COLO668 (cell line): ENCODE measurements around the gene B4GALT5.
"Not testable (repeated sequence)": the region's sequence is repeated elsewhere in the genome, so short reads cannot be mapped to it uniquely, and the experiment has no call there.

ENCODE experiments used
- DNase-seq: peaks from one replicate; lab custom pipeline; 2025; ENCODE audit not compliant: unreplicated experiment; lab: John Stamatoyannopoulos, UW

The B4GALT5 gene

GRCh38 chr20:49681850-49682216, 31.8 kb downstream of the B4GALT5 start:
- DNase-seq: no peak

DNA sequence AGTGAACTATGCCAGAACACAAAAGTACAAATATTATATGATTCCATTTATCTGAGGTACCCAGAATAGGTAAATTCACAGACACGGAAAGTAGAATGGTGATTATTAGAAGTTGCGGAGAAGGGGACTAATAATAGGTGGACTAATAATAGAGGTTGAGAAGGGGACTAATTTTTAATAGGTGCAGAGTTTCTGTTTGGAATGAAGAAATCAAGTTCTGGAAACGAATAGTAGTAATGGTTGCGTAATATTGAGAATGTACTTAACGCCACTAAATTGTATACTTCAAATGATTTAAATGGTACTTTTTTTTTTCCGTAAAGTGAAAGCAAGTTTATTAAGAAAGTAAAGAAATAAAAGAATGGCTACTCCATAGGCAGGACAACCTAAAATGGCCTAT, 33.2 kb downstream of the B4GALT5 start:
- no peak for DNase-seq

DNA sequence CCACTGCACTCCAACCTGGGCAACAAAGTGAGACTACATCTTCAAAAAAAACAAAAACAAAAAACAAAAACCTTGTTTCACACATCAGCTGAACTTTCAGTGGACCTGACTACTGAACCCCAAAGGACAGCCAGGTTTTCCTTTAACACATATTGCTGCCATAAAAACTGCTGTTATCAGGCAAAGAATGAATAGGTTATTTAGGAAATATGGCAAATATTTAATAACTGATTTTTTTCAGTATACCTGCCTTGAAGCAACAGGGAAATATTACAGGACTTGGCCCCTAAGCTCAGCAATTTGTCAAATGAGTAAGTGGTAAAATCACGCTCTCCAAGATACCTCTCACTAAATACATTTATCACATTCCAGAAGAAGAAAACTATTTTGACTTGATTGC, 34.0 kb downstream of the B4GALT5 start:
- DNase-seq: no peak

- no peak for DNase-seq
Observed at GRCh38 chr20:49677777-49678758, 35.6 kb downstream of the B4GALT5 start.

DNA sequence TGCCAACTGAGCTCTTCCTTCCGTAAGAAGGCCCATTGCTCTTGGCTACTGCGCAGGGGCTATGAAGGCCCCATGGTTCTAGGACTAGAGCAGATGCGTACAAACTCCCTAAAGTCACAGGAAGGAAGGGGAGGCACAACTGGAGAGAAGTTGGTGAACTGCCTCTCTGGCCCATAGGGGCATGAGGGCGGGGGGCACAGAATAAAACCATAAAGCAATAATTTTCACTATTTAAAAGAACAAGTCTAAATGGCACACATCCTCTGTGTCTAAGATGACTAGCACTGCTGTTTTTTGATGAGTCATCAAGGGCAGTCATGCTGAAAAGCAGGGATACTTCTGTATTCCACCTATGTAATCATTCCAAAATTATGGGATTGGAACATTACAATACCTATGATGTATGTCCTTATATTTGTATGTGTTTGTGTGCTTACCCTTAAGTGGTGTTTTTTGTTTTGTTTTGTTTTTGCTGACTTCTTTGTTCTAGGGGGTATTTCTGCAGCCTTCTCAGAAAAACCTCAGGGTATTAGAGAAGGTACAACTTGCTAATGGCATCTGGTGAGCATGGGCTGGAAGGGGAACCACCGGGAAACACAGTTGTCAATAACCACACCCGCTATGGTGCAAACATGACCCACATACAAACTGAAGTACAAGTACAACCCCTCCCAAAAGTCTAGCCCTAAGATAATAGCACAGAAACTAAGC, 36.9 kb downstream of the B4GALT5 start:
- DNase-seq: peak; percentile 30

GRCh38 chr20:49675368-49676151, 38.1 kb downstream of the B4GALT5 start:
- DNase-seq: no peak

DNA sequence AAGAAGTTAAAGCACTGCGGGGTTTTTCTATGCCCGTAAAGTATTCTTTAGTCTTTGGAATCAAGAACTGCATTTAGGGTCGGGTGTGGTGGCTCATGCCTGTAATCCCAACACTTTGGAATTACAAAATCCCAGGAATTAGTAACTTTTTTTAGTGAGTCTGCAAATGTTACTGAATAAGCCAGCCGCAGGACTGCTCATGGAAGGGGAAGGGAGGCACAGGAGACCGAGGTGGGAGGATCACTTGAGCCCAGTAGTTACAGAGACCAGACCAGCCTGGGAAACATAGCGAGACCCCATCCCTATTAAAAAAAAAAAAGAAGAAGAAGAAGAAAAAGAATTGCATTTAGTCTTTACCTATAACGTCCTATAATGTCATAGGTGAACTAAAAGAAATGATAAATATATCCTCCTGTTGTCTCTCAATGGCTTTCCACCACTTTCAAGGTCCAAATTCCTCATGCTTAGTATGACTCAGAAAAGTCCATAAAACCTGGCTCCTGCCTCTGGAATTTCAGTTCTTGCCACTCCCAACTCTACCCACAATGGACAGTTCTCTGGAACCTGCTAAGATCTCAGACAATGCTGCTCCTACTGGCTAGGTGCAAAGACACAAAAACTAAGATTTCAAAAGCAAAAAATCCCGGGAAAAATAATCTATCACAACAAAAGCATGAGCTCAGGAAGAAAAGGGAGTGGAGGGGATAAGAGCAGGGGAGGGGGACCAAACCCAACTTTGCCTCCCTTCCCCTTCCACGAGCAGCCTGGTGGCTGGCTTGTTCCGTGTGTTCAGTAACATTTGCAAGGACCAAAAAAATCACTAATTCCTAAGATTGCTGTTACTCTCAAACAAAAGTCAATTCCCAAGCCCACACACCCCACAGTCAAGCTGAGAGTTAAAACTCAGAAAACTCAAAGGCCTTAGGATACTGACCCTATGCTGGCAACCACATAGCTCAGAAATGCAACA, 39.0 kb downstream of the B4GALT5 start:
- DNase-seq: no peak

DNA sequence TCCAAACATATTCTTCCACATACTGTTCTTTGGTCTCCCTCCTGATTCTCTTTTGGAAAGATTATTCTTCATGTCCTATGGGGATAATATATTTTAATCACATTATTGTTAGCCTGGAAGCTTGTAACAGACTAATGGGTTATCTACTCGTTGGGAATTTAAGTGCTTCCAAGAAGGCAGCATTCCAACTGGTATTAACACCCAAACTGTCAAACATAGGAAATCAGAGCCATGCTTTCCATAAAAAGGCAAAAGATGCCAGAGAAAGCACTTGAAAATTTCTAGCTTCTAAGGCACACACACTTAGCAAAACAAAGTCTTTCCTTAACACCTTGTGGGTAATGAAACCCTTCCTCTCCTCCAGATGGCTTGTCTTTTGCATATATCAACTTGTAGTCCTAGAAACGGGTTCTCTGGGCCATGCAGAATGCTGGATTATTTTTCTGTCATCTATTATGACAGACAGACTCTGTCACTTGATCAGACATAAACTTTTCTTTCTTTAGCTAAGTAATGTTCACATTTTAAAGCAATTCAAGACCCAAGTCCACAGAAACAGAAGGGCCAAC, 41.5 kb downstream of the B4GALT5 start:
- no peak for DNase-seq

GRCh38 chr20:49671433-49671832, 42.2 kb downstream of the B4GALT5 start:
- no peak for DNase-seq

DNA sequence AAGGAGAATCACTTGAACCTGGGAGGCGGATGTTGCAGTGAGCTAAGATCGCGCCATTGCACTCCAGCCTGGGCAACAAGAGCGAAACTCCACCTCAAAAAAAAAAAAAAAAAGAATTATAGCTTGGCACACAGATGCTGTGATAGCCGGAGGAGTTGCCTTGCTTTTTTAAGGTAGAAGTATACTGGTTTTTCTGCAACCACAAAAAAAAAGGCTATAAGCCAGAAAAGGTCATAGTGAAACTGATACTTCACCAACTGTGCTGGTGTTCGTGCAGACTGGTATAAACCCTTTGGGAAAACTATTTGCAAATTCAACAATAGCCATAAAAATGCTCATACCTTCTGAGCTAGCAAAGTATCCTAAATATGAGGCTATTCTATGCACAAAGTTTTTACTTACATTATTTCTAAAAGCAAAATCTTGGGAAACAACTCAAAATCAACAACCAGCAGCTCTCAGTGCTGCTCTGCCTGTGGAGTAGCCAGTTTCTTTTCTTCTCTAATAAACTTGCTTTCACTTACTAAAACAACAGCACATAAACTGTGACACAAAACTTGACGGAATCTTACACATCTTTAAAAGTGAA, 44.0 kb downstream of the B4GALT5 start:
- no peak for DNase-seq

GRCh38 chr20:49668878-49669195, 44.8 kb downstream of the B4GALT5 start:
- not testable (repeated sequence) for DNase-seq

DNA sequence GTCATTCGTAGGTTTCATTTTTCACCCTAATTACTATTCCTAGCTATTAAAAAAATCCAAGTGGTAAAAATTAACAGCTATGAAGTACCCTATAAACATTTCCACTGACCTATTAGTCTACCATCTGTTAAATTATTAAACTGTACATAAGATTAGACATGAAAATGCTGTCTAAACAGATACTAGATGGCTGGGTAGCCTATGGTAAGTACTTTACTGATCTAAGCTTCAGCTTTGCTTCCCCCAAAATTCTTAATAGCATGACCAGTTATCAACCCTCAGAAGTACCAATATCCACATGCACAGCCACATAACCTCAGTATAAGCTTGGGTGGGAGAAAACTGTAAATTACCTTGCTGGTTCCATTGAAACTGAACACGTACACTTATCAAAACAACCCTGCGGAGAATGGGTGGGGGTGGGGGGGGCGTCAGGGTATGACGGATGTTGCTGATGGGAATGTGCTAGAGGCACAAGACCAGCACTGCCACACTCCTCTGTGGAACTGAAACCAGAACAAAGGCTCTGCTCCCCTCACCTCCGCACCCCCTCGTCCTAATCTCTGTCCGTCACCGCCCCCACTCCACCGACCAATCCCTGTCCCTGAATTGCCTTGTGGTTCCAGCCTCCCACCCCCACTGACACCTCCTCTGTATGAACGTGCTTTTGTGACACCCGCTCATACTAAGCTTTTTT, 45.3 kb downstream of the B4GALT5 start:
- DNase-seq: no peak

- DNase-seq: no peak
Observed at GRCh38 chr20:49666911-49667310, 46.8 kb downstream of the B4GALT5 start.

DNA sequence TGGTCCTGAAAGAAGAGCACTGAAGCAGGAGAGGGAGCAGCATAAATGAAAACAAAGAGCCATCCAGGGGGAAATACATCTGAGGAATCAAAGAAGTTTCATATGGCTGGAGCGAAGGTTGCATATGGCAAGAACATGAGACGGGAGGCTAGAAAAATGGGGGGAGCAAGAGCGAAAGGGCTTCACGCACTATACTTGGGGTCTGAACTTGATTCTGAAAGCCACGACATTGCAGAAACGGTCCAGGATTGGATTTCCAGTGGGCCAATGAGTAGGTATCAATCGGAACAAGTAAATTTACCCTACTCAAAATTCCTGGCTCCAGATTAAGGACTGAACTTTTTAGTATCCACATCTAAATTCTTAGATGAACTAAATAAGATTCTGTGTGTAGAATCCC, 47.9 kb downstream of the B4GALT5 start:
- DNase-seq: no peak

GRCh38 chr20:49664612-49665313, 48.9 kb downstream of the B4GALT5 start:
- no peak for DNase-seq

DNA sequence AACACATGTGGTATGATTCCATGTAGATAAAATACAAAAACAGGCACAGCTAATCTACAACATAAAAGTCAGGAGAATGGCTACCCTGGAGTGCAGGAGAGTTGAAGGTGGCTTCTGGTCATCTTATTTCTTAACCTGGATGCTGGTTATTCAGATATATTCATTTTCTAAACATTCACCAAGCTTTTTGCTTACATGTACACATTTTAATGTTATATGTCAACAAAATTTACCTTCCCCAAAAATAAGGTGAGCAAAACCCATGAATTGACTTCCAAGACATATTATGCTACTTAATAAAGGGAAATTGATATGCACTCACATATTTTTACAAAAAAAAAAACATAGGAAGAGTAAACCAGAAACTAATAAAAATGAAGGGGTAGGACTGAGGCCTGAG, 50.6 kb downstream of the B4GALT5 start:
- DNase-seq: no peak

DNA sequence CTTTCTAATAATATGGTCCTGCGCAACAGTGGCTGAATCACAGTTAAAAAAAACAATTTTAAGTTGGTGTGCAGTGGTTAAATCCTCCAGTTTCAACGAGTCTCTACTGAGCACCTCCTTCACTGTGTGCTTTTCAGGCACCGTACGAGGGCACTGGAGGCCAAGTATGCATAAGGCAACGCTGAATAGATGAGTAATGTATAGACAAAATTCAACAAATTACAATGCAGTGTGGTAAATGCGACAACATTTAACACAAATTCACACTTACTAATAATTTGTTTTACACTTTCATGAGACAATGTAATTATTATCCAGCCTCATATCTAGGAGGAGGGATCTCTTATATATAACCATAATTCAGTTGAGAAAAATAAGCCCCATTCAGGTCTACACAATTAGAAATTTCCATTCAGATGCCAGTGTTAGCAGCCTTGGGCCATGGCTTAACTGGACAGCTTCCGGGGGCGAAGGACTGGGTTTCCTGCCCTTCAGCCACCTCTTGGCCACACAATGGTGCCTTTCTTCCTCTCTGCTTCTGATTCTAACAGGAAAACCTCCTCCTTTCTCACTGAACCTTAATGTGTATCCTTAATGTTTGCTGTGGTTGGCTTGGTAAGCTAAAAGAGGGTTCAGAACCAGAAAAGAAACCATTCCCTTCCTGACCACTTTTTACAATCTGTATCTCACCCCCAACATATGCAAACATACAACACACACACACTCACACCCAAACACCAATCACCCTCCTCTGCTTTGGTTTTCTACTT, 51.9 kb downstream of the B4GALT5 start:
- DNase-seq: no peak

DNA sequence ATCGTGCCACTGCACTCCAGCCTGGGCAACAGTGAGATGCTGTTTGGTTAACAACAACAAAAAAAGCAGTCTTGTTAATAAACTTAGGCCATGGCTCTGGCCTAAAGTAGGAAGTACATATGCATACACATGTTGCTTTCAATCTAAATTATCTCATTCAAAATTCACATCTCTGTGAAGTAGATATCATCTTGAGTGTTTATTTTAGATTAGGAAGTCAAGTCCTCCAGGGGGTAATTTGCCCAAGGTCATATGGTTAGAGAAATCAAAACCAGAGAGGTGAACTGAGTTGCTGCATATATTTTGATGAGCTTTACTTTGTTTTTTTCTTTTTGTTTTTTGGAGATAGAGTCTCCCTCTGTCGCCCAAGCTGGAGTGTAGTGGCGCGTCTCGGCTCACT, 52.8 kb downstream of the B4GALT5 start:
- no peak for DNase-seq
